HCT116 (cell line): ENCODE data around the gene SLC19A1. TPM values are rescaled to one million over a fixed set of nuclear protein-coding genes. Genes with fewer than 3 reads are reported as not detected.

ENCODE experiments used
- ATAC-seq: fragments of 200-7000 bp; cut with Tn5 transposase; 2 replicates; pipeline ENCODE4 v1.9.1; 2020; ENCODE audit warnings: mild to moderate bottlenecking, moderate library complexity
- BruUV-seq: library from RNA; stranded (reverse); fragments of 400-500 nt; replicated peaks from 2 replicates; lab custom pipeline; 2021; lab: Mats Ljungman, UMichigan
- CTCF ChIA-PET: fragments of 300-600 bp; sonication (Branson Sonifier 250); formaldehyde crosslinking; loops from one replicate; lab custom pipeline; 2021; ENCODE audit warnings: antibody characterized with exemption; lab: Charles Lee
- POLR2A ChIA-PET: fragments of 300-600, 350-600 bp; sonication (Branson Sonifier 250); formaldehyde crosslinking; loops from one replicate; lab custom pipeline; 2021; ENCODE audit warnings: antibody characterized with exemption; lab: Charles Lee
- RAD21 ChIA-PET, 2 experiments: fragments of 300-600 bp; sonication (Branson Sonifier 250); formaldehyde crosslinking; loops; one replicate each; lab custom pipeline; 2023; ENCODE audit warnings: low total read pairs in 2 of 2; ENCODE audit not compliant: uncharacterized antibody in 2 of 2, unreplicated experiment in 2 of 2, low non-redundant PET in 1 of 2; lab: Charles Lee
- DNase-seq: peaks from one replicate; pipeline ENCODE4 v3.0.0-alpha.2; 2010; ENCODE audit warnings: low read depth, low spot score
- H2AFZ ChIP-seq: fragments of 200-600 bp; shearing (Covaris generic), sonication (generic); 2 replicates; pipeline ENCODE4 v1.6.1; 2017; ENCODE audit warnings: low read depth, mixed run types, mixed read lengths, antibody characterized with exemption, low read length; ENCODE audit not compliant: poor library complexity, severe bottlenecking
- H3K27ac ChIP-seq: 2 replicates; pipeline ENCODE4 v1.5.1; 2012; ENCODE audit warnings: low read depth, low read length
- H3K27me3 ChIP-seq: fragments of 200-600 bp; sonication (generic); 2 replicates; pipeline ENCODE4 v1.6.1; 2016; ENCODE audit warnings: mixed run types, low read length, mixed read lengths; ENCODE audit not compliant: insufficient read depth
- H3K36me3 ChIP-seq, 2 experiments: fragments of 200-500 bp in 1 of 2; fragments of 200-600 bp in 1 of 2; sonication (Bioruptor generic) in 1 of 2; sonication (generic) in 1 of 2; 2 replicates each; pipeline versions ENCODE4 v1.5.1 to v1.6.1; 2014 to 2016; ENCODE audit warnings: low read length in 2 of 2, inconsistent platforms in 1 of 2, mixed read lengths in 1 of 2, mixed run types in 1 of 2; ENCODE audit not compliant: insufficient read depth in 2 of 2, control insufficient read depth in 1 of 2
- H3K4me1 ChIP-seq, 2 experiments: fragments of 200-600 bp in 1 of 2; sonication (generic) in 1 of 2; 2 replicates each; pipeline versions ENCODE4 v1.5.1 to v1.6.1; 2012 to 2017; ENCODE audit warnings: low read length in 2 of 2, inconsistent platforms in 1 of 2, mild to moderate bottlenecking in 1 of 2, mixed read lengths in 1 of 2, mixed run types in 1 of 2, moderate library complexity in 1 of 2; ENCODE audit not compliant: insufficient read depth in 2 of 2, control insufficient read depth in 1 of 2
- H3K4me2 ChIP-seq: fragments of 200-600 bp; sonication (generic); 2 replicates; pipeline ENCODE4 v1.6.1; 2017; ENCODE audit warnings: mixed run types, low read length, mixed read lengths
- H3K4me3 ChIP-seq, 2 experiments: fragments of 200-600 bp in 1 of 2; sonication (generic) in 1 of 2; replicated peaks in 1 of 2; 2 replicates each; pipeline ENCODE4 v1.5.1; 2011 to 2016; ENCODE audit warnings: low read length in 2 of 2, control low read depth in 1 of 2, low read depth in 1 of 2, mild to moderate bottlenecking in 1 of 2, mixed read lengths in 1 of 2, mixed run types in 1 of 2
- H3K79me2 ChIP-seq: fragments of 200-600 bp; sonication (generic); 2 replicates; pipeline ENCODE4 v1.6.1; 2017; ENCODE audit warnings: mild to moderate bottlenecking, mixed run types, low read length, moderate library complexity, mixed read lengths; ENCODE audit not compliant: insufficient read depth
- H3K9ac ChIP-seq: fragments of 200-600 bp; sonication (generic); 2 replicates; pipeline ENCODE4 v1.6.1; 2016; ENCODE audit warnings: low read length, mixed read lengths
- H3K9me2 ChIP-seq: fragments of 200-600 bp; sonication (generic), shearing (Covaris generic); 2 replicates; pipeline ENCODE4 v1.6.1; 2017; ENCODE audit warnings: mixed run types, mild to moderate bottlenecking, moderate library complexity; ENCODE audit not compliant: insufficient read depth
- H3K9me3 ChIP-seq, 2 experiments: fragments of 200-500 bp in 1 of 2; fragments of 200-600 bp in 1 of 2; sonication (Bioruptor generic) in 1 of 2; sonication (generic) in 1 of 2; 2 replicates each; pipeline ENCODE4 v1.6.1; 2014 to 2017; ENCODE audit warnings: low read length in 2 of 2, mixed read lengths in 2 of 2, inconsistent platforms in 1 of 2, low read depth in 1 of 2, mild to moderate bottlenecking in 1 of 2, mixed run types in 1 of 2, moderate library complexity in 1 of 2; ENCODE audit not compliant: control insufficient read depth in 1 of 2, insufficient read depth in 1 of 2
- H4K20me1 ChIP-seq: fragments of 200-600 bp; sonication (generic), shearing (Covaris generic); 2 replicates; pipeline ENCODE4 v1.6.1; 2017; ENCODE audit warnings: mixed run types, mild to moderate bottlenecking, moderate library complexity; ENCODE audit not compliant: insufficient read depth
- ATF3 ChIP-seq: IDR thresholded peaks from 2 replicates; pipeline ENCODE4 v1.6.1; 2012
- ELF1 ChIP-seq: IDR thresholded peaks from 2 replicates; pipeline ENCODE4 v1.6.1; 2012; ENCODE audit warnings: low read depth, borderline replicate concordance
- EZH2 ChIP-seq: fragments of 200-600 bp; sonication (generic); IDR thresholded peaks from 2 replicates; pipeline ENCODE4 v1.6.1; 2017; ENCODE audit warnings: antibody characterized with exemption, mixed run types
- EZH2phosphoT487 ChIP-seq: fragments of 200-600 bp; IDR thresholded peaks from 2 replicates; pipeline ENCODE4 v1.6.1; 2018; ENCODE audit warnings: antibody characterized with exemption, borderline replicate concordance
- MAX ChIP-seq: IDR thresholded peaks from 2 replicates; pipeline ENCODE4 v1.6.1; 2012
- POLR2A ChIP-seq: IDR thresholded peaks from 2 replicates; pipeline ENCODE4 v1.7.0; 2011; ENCODE audit warnings: borderline replicate concordance; ENCODE audit not compliant: insufficient read depth, insufficient read length; ENCODE audit errors: extremely low read depth
- POLR2AphosphoS5 ChIP-seq: IDR thresholded peaks from 2 replicates; pipeline ENCODE4 v1.6.1; 2011; ENCODE audit warnings: mild to moderate bottlenecking, low read depth, low read length, moderate library complexity
- REST ChIP-seq: IDR thresholded peaks from 2 replicates; pipeline ENCODE4 v1.6.1; 2012; ENCODE audit warnings: low read depth
- SIN3A ChIP-seq: IDR thresholded peaks from 2 replicates; pipeline ENCODE4 v1.6.1; 2012; ENCODE audit warnings: low read depth
- TCF7L2 ChIP-seq: IDR thresholded peaks from 2 replicates; pipeline ENCODE4 v1.7.0; 2011; ENCODE audit warnings: borderline replicate concordance, inconsistent platforms; ENCODE audit not compliant: insufficient read depth, insufficient read length; ENCODE audit errors: extremely low read depth
- ZBTB33 ChIP-seq: IDR thresholded peaks from 2 replicates; pipeline ENCODE4 v1.6.1; 2011; ENCODE audit warnings: mild to moderate bottlenecking, low read length, moderate library complexity; ENCODE audit not compliant: insufficient replicate concordance; ENCODE audit errors: extremely low read depth
- ZFX ChIP-seq: fragments of 450-650 bp; IDR thresholded peaks from 2 replicates; pipeline ENCODE4 v1.6.1; 2017
- intact Hi-C: fragments of 100-400 bp; cut with micrococcal nuclease; formaldehyde crosslinking; loops from 2 replicates; pipeline ENCODE4 v1.10.0; 2022
- total RNA-seq: library from RNA; stranded (reverse); gene quantifications from one replicate; pipeline ENCODE4 v1.2.1, GENCODE V29; 2021; ENCODE audit not compliant: unreplicated experiment

SLC19A1 gene
- total RNA-seq, 1 experiment from 2014 or later, result 50.2 TPM

- H3K27me3 ChIP-seq, result no peaks in the 10 kb centered on the region
- no peak overlapping the region for H3K4me3 ChIP-seq
- H3K27ac ChIP-seq, result no peak overlapping the region
- peaks cover 7 to 41% of the 10 kb centered on the region in 2 experiments for H3K36me3 ChIP-seq
- H3K79me2 ChIP-seq, result peaks cover 51% of the 10 kb centered on the region
- no peaks in the 10 kb centered on the region for H3K4me1 ChIP-seq
- ATAC-seq, result no peak
- H4K20me1 ChIP-seq, result peaks cover 4% of the 10 kb centered on the region; the same call in 1 of the 2 replicates
- intact Hi-C loops, result no loop called here
- H2AFZ ChIP-seq, result no peak overlapping the region
- ChIA-PET RAD21 (no interaction called here), POLR2A (no interaction called here), CTCF (no interaction called here)
- TF ChIP-seq SIN3A (no peak), POLR2A (no peak), ELF1 (no peak), ZBTB33 (no peak), EZH2 (no peak), TCF7L2 (no peak), EZH2phosphoT487 (no peak), POLR2AphosphoS5 (no peak), MAX (no peak), REST (no peak), ATF3 (no peak), ZFX (no peak)
- H3K9me2 ChIP-seq, result no peaks in the 10 kb centered on the region
- BruUV-seq, result no TSS peak
- no peak overlapping the region for H3K9ac ChIP-seq
- no peak for DNase-seq
- peaks cover 13 to 20% of the 10 kb centered on the region in 2 experiments; a peak in 3 of 4 replicates for H3K9me3 ChIP-seq
- H3K4me2 ChIP-seq, result no peak overlapping the region
Measured at GRCh38 chr21:45516671-45517151, 25.5 kb downstream of the SLC19A1 start.
